Activated CD4-positive, CD25-positive, alpha-beta regulatory T cell treated with anti-CD3 and anti-CD28 coated beads, Interleukin-2, amount 50 U/mL, for 24 hours (primary cell): ENCODE data around the gene LYRM1.

ENCODE experiments used
- ATAC-seq, 2 donors: fragments of 150-1000 bp; cut with Tn5 transposase; one replicate each; pipeline ENCODE4 v1.10.0; 2021; ENCODE audit warnings: mild to moderate bottlenecking in 1 of 2, moderate library complexity in 1 of 2

LYRM1 gene

GRCh38 chr16:20871941-20872815 is 28.4 kb upstream of the LYRM1 start:
- ATAC-seq = no peak

GRCh38 chr16:20873331-20873730 is 27.2 kb upstream of the LYRM1 start:
- no peak for ATAC-seq

- peak; percentile 25 to 36 for ATAC-seq
Observed at GRCh38 chr16:20874088-20874581, 26.4 kb upstream of the LYRM1 start.

GRCh38 chr16:20875355-20875650 is 25.3 kb upstream of the LYRM1 start:
- no peak for ATAC-seq

GRCh38 chr16:20878682-20879147 is 21.9 kb upstream of the LYRM1 start:
- no peak for ATAC-seq

- peak; percentile 51 to 57 for ATAC-seq
Observed at GRCh38 chr16:20879175-20880040, 21.2 kb upstream of the LYRM1 start.

GRCh38 chr16:20880867-20881502 is 19.6 kb upstream of the LYRM1 start:
- no peak for ATAC-seq

GRCh38 chr16:20881503-20881878 is 19.1 kb upstream of the LYRM1 start:
- no peak for ATAC-seq

GRCh38 chr16:20883554-20884239 is 16.9 kb upstream of the LYRM1 start:
- no peak for ATAC-seq

GRCh38 chr16:20884240-20884556 is 16.4 kb upstream of the LYRM1 start:
- peak; percentile 48 to 61 for ATAC-seq

- ATAC-seq = no peak
Observed at GRCh38 chr16:20886320-20886719, 14.3 kb upstream of the LYRM1 start.

GRCh38 chr16:20887207-20887606 is 13.4 kb upstream of the LYRM1 start:
- no peak for ATAC-seq

- ATAC-seq = no peak
Observed at GRCh38 chr16:20889625-20890275, 10.8 kb upstream of the LYRM1 start.

GRCh38 chr16:20894388-20894787 is 6.2 kb upstream of the LYRM1 start:
- ATAC-seq = no peak

- no peak for ATAC-seq
Observed at GRCh38 chr16:20897253-20897897, 3.2 kb upstream of the LYRM1 start.

GRCh38 chr16:20897922-20898321 is 2.6 kb upstream of the LYRM1 start:
- ATAC-seq = no peak

GRCh38 chr16:20899071-20899470 is 1.5 kb upstream of the LYRM1 start:
- ATAC-seq = no peak

GRCh38 chr16:20899477-20900298 is 883 bp upstream of the LYRM1 start:
- ATAC-seq = no peak

GRCh38 chr16:20901068-20901435 is 481 bp downstream of the LYRM1 start:
- no peak for ATAC-seq

- ATAC-seq = no peak
Observed at GRCh38 chr16:20901436-20902112, 1.0 kb downstream of the LYRM1 start.
